Cerebellar nuclear complex (tissue), 1 donor: ENCODE measurements around the gene RBP3.

Experiments used
- DNase-seq, 2 experiments: peaks; one replicate each; lab custom pipeline; 2025; lab: John Stamatoyannopoulos, UW

The RBP3 gene

GRCh38 chr10:47401874-47402640, 53.9 kb downstream of the RBP3 start:
- DNase-seq: no peak

- no peak for DNase-seq
These were observed 54.6 kb downstream of the RBP3 start for GRCh38 chr10:47402641-47403301.

GRCh38 chr10:47403446-47404318, 55.5 kb downstream of the RBP3 start:
- DNase-seq: no peak

- no peak for DNase-seq
These were observed 56.3 kb downstream of the RBP3 start for GRCh38 chr10:47404446-47404845.

- no peak for DNase-seq
These were observed 56.8 kb downstream of the RBP3 start for GRCh38 chr10:47404937-47405336.

- DNase-seq: no peak
These were observed 57.8 kb downstream of the RBP3 start for GRCh38 chr10:47405857-47406547.

- no peak for DNase-seq
These were observed 58.3 kb downstream of the RBP3 start for GRCh38 chr10:47406548-47406869.

GRCh38 chr10:47406870-47407691, 58.9 kb downstream of the RBP3 start:
- DNase-seq: no peak
